Measurements from ENCODE around the gene RUNDC1.
"Not testable (repeated sequence)": the region's sequence is repeated elsewhere in the genome, so short reads cannot be mapped to it uniquely, and the experiment has no call there.

RUNDC1 gene

GRCh38 chr17:42991471-42991870 lies 11.1 kb downstream of the RUNDC1 start:
- no peak for DNase-seq (ENCODE audit: low read depth)

- DNase-seq (ENCODE audit: low read depth) = no peak
These were observed 12.5 kb downstream of the RUNDC1 start for GRCh38 chr17:42992872-42993271.

GRCh38 chr17:42993913-42994312 lies 13.5 kb downstream of the RUNDC1 start:
- not testable (repeated sequence) for DNase-seq (ENCODE audit: low read depth)

GRCh38 chr17:42997390-42997983 lies 17.1 kb downstream of the RUNDC1 start:
- DNase-seq (ENCODE audit: low read depth) = no peak

GRCh38 chr17:42997984-42998938 lies 17.9 kb downstream of the RUNDC1 start, which contains the start of gene RPL27:
RPL27 (plus strand) TSS chr17:42998419; CDS start chr17:42998751, 332 bp downstream.
- DNase-seq (ENCODE audit: low read depth) = peak; percentile 97

- DNase-seq (ENCODE audit: low read depth) = no peak
These were observed 18.7 kb downstream of the RUNDC1 start for GRCh38 chr17:42999003-42999525.

- not testable (repeated sequence) for DNase-seq (ENCODE audit: low read depth)
These were observed 20.5 kb downstream of the RUNDC1 start for GRCh38 chr17:43000894-43001293.

GRCh38 chr17:43003542-43004172 lies 23.3 kb downstream of the RUNDC1 start:
- no peak for DNase-seq (ENCODE audit: low read depth)

GRCh38 chr17:43006639-43007551 lies 26.5 kb downstream of the RUNDC1 start, which contains the start of gene IFI35:
IFI35 (plus strand) TSS chr17:43006784; CDS start chr17:43006948, 164 bp downstream.
- no peak for DNase-seq (ENCODE audit: low read depth)

- no peak for DNase-seq (ENCODE audit: low read depth)
These were observed 30.4 kb downstream of the RUNDC1 start for GRCh38 chr17:43010667-43011308.

GRCh38 chr17:43011728-43012472 lies 31.5 kb downstream of the RUNDC1 start:
- DNase-seq (ENCODE audit: low read depth) = no peak

GRCh38 chr17:43013296-43013695 lies 32.9 kb downstream of the RUNDC1 start:
- DNase-seq (ENCODE audit: low read depth) = no peak

GRCh38 chr17:43014020-43014648 lies 33.8 kb downstream of the RUNDC1 start:
- no peak for DNase-seq (ENCODE audit: low read depth)

GRCh38 chr17:43014649-43015542 lies 34.5 kb downstream of the RUNDC1 start:
- DNase-seq (ENCODE audit: low read depth) = no peak

GRCh38 chr17:43015579-43015978 lies 35.2 kb downstream of the RUNDC1 start:
- DNase-seq (ENCODE audit: low read depth) = no peak

GRCh38 chr17:43016216-43016615 lies 35.9 kb downstream of the RUNDC1 start:
- DNase-seq (ENCODE audit: low read depth) = no peak

- no peak for DNase-seq (ENCODE audit: low read depth)
These were observed 37.9 kb downstream of the RUNDC1 start for GRCh38 chr17:43018008-43018853.

- no peak for DNase-seq (ENCODE audit: low read depth)
These were observed 38.6 kb downstream of the RUNDC1 start for GRCh38 chr17:43018932-43019331.

Data from HS-5 (cell line).